Fibroblast of the aortic adventitia (primary cell): ENCODE data around the gene CYLD. TPM values are rescaled to one million over a fixed set of nuclear protein-coding genes. Genes with fewer than 3 reads are reported as not detected.

Experiments used
- DNase-seq: peaks from one replicate; pipeline ENCODE4 v3.0.0-alpha.2; 2010; ENCODE audit warnings: low read depth
- H3K4me3 ChIP-seq: 2 replicates; pipeline ENCODE4 v1.5.1; 2011; ENCODE audit warnings: low read depth, mild to moderate bottlenecking, control low read depth, low read length, moderate library complexity
- CTCF ChIP-seq: IDR thresholded peaks from 2 replicates; pipeline ENCODE4 v1.5.1; 2011; ENCODE audit warnings: mild to moderate bottlenecking, low read length, control low read depth, inconsistent platforms; ENCODE audit not compliant: insufficient read depth
- total RNA-seq: library from RNA; depleted of rRNA; stranded (reverse); fragments of >200 nt; gene quantifications from 2 replicates; pipeline ENCODE4 v1.2.3, GENCODE V29; 2012; ENCODE audit warnings: low replicate concordance

The CYLD gene
- total RNA-seq, 1 donor, result 62.6 TPM

DNA sequence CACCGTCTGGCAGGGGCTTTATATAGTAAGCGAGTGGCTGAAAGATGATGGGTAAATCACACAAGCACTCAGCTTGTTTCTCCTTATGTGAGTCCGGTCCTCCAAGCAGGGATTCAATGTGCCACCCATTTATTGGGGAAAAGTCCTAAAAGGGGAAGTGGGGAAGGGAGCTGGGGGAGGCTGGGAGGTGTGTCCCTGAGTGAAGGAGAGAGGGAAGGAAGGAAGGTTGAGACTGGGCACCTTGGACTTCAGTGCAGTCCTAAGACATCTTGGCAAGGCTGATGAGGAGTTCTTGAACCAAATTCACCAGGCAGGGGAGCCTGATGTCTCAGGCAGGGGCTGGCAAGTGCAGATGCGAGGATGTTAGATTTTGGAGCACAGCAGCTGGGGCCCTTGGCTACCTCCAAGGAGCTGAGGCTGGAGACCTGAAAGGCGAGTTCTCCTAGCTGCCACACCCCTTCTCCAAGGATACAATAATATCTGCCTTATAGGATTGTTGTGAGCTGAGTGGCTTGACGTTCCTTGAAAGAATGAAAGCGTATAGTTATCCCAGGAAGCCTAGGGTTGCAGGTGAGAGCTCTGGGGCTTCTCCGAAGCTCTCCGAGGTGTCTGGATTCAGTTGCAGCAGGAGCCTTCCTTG, 23.0 kb upstream of the CYLD start:
- H3K4me3 ChIP-seq, result no peak overlapping the region
- TF ChIP-seq CTCF, result no peak
- no peak for DNase-seq

GRCh38 chr16:50719401-50720337, 22.2 kb upstream of the CYLD start:
- DNase-seq, result no peak
- no peak overlapping the region for H3K4me3 ChIP-seq
- no peak for TF ChIP-seq CTCF

DNA sequence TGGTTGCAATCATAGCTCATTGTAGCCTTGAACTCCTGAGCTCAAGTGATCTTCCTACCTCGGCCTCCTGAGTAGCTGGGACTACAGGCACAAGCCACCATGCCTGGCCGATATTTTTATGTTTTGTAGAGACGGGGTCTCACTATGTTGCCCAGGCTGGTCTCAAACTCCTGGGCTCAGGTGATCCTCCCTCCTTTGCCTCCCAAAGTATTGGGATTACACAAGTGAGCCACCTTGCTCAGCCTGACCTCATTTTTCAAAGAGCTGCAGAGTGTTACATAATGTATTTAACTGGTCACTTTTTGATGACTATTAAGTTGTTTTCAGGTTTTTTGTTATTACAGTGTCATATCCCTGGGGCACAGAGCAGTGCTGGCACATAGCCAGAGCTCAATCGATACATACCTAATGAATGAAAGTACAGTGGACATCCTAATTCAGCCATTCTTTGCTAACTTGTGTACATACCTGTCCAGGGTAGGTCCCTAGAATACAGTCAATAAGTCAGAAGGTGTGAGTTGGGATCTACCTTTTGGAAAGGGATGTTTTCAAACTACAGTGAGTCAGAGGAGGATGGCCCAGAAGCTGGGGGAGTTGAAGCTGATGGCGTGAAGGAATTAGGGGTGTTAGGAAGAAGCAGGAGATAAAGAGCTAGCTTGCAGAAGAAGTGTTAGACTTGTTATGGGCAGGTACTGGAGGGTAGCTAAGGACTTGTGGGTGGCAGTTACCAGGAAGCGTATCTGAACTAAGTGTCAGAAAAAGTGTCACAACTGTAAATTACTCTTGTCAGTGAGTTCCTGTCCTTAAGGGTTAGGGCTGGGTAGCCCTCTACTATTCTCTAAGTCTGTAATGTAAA, 20.1 kb upstream of the CYLD start:
- TF ChIP-seq CTCF, result no peak
- DNase-seq, result no peak
- H3K4me3 ChIP-seq, result no peak overlapping the region

GRCh38 chr16:50722405-50722737, 19.5 kb upstream of the CYLD start:
- DNase-seq, result no peak
- no peak overlapping the region for H3K4me3 ChIP-seq
- TF ChIP-seq CTCF, result no peak

GRCh38 chr16:50722960-50723359, 18.9 kb upstream of the CYLD start:
- DNase-seq, result no peak
- TF ChIP-seq CTCF, result no peak

DNA sequence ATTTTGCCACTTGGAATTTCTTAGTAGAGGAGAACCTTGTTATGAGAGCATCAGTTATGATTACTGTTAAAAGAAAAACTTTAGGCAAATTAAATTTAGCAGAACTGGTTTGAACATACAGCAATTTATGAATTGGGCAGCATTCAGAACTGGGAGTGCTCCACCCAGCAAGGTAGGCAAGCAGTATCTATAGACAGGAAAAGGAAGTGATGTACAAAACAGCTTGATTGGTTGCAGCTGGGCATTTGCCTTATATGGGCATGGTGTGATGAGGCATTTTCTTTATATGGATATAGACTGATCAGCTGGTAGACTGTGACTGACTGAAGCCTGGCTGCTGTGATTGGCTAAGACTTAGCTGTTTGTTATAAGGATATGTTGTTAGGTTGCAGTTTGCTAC, 17.6 kb upstream of the CYLD start:
- no peak for DNase-seq
- no peak overlapping the region for H3K4me3 ChIP-seq
- TF ChIP-seq CTCF, result no peak

More at GRCh38 chr16:50722960-50723359, 18.9 kb upstream of the CYLD start:
- no peak overlapping the region for H3K4me3 ChIP-seq
